Thymus (tissue), 11 donors: Measurements from ENCODE around the gene PBX3. TPM values are rescaled to one million over a fixed set of nuclear protein-coding genes. Genes with fewer than 3 reads are reported as not detected.
A peak's percentile ranks its signal among the peaks of the same experiment; 100 is the strongest.

Source experiments
- DNase-seq, 9 donors: peaks; one replicate each; pipeline ENCODE4 v3.0.0-alpha.2; 2013; ENCODE audit warnings: low spot score in 9 of 9, low read depth in 6 of 9, missing footprints in 1 of 9
- H3K27ac ChIP-seq, 2 donors: one replicate each; pipeline ENCODE4 v1.5.1; 2013; ENCODE audit warnings: control low read depth in 1 of 2, low read depth in 1 of 2, low read length in 1 of 2, mild to moderate bottlenecking in 1 of 2, moderate library complexity in 1 of 2
- H3K27me3 ChIP-seq, 2 donors: one replicate each; pipeline ENCODE4 v1.5.1; 2013; ENCODE audit warnings: low read length in 1 of 2; ENCODE audit not compliant: control insufficient read depth in 2 of 2, insufficient read depth in 1 of 2
- H3K36me3 ChIP-seq, 2 donors: one replicate each; pipeline ENCODE4 v1.5.1; 2013; ENCODE audit warnings: low read length in 1 of 2, mild to moderate bottlenecking in 1 of 2, moderate library complexity in 1 of 2; ENCODE audit not compliant: control insufficient read depth in 2 of 2, insufficient read depth in 2 of 2
- H3K4me1 ChIP-seq, 2 donors: one replicate each; pipeline ENCODE4 v1.5.1; 2013; ENCODE audit warnings: low read length in 2 of 2; ENCODE audit not compliant: control insufficient read depth in 2 of 2, insufficient read depth in 2 of 2
- H3K4me3 ChIP-seq, 2 donors: one replicate each; pipeline ENCODE4 v1.5.1; 2013; ENCODE audit warnings: low read length in 2 of 2, control low read depth in 1 of 2, mild to moderate bottlenecking in 1 of 2
- H3K9me3 ChIP-seq, 2 donors: one replicate each; pipeline ENCODE4 v1.5.1; 2013; ENCODE audit warnings: low read length in 1 of 2, mild to moderate bottlenecking in 1 of 2; ENCODE audit not compliant: control insufficient read depth in 2 of 2, insufficient read depth in 1 of 2
- WGBS: extraction: QIAGEN DNeasy Blood & Tissue Kit; methylation state at CpG from one replicate; pipeline ENCODE4 v1.1.7; 2013; 5-methylcytosine and 5-hydroxymethylcytosine counted together
- polyA plus RNA-seq: library from polyadenylated mRNA; stranded (reverse); fragments of 200-250 nt; gene quantifications from one replicate; pipeline ENCODE4 v1.2.3, GENCODE V29; 2013
- total RNA-seq: library from RNA; stranded (reverse); fragments of 120-200 nt; gene quantifications from one replicate; pipeline ENCODE4 v1.2.4, GENCODE V29; 2013
- donor health status: healthy.

PBX3 gene
- total and polyA plus RNA-seq, 2 donors, result 16.2 to 21.4 TPM

GRCh38 chr9:125914411-125914810, 167.2 kb downstream of the PBX3 start:
- DNase-seq, result no peak
- H3K9me3 ChIP-seq, result no peaks in the 10 kb centered on the region
- H3K36me3 ChIP-seq, result no peaks in the 10 kb centered on the region
- no peak overlapping the region for H3K27ac ChIP-seq
- no peaks in the 10 kb centered on the region for H3K4me1 ChIP-seq
- WGBS, result 99% methylated on average over 1 of the region's 1 CpG
- H3K27me3 ChIP-seq, result no peaks in the 10 kb centered on the region
- H3K4me3 ChIP-seq, result no peak overlapping the region

GRCh38 chr9:125915606-125916005, 168.4 kb downstream of the PBX3 start:
- Histone ChIP-seq H3K4me1 (no peaks in the 10 kb centered on the region), H3K36me3 (no peaks in the 10 kb centered on the region), H3K27me3 (no peaks in the 10 kb centered on the region), H3K4me3 (no peak overlapping the region), H3K27ac (no peak overlapping the region), H3K9me3 (no peaks in the 10 kb centered on the region)
- WGBS, result over 99% methylated on average over 8 of the region's 8 CpGs
- DNase-seq, result no peak

- Histone ChIP-seq H3K36me3 (no peaks in the 10 kb centered on the region), H3K9me3 (no peaks in the 10 kb centered on the region), H3K4me1 (no peaks in the 10 kb centered on the region), H3K4me3 (no peak overlapping the region), H3K27ac (no peak overlapping the region), H3K27me3 (no peaks in the 10 kb centered on the region)
- DNase-seq, result no peak
These were observed 172.4 kb downstream of the PBX3 start for GRCh38 chr9:125919565-125919964.

DNA sequence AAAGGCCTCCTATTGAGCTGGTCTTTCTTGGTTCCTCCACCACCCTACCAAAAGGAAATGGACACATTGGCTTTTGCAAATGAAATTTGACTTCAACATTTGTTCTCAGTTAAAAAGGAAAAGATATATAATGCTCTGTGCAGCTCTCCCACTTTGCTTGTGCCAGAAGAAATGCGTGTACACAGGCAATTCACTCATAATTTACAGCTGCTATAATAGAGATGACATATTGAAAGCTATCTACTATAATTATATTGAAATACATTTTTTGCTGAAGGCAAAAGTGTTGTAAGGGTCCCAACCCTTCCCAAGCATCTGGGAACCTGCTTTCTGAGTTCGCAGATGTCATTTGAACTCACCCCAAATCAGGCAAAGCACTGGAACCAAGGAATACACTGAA, 173.2 kb downstream of the PBX3 start:
- WGBS, result over 99% methylated on average over 2 of the region's 2 CpGs
- no peak overlapping the region for H3K27ac ChIP-seq
- H3K4me3 ChIP-seq, result no peak overlapping the region
- no peaks in the 10 kb centered on the region for H3K9me3 ChIP-seq
- H3K27me3 ChIP-seq, result no peaks in the 10 kb centered on the region
- no peaks in the 10 kb centered on the region for H3K4me1 ChIP-seq
- no peaks in the 10 kb centered on the region for H3K36me3 ChIP-seq
- DNase-seq, result no peak

DNA sequence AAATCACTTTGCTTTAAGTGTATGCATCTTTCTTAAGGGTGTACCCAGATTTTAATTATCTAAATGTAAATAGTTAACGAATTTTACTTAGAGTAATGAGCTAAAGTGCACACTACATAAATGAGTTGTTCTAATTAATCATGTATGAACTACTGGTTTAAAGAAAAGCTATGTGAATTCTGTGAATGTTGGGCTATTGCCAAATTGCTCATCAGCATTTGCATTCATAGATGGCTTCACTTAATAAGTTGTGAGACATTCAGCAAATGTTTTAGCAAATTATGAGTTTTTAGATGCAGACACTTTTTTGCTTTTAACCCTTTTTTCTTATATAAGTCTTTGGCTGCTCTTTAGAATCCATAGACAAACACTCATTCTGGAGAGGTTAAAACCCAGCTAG, 175.7 kb downstream of the PBX3 start:
- Histone ChIP-seq H3K9me3 (no peaks in the 10 kb centered on the region), H3K27ac (no peak overlapping the region), H3K36me3 (no peaks in the 10 kb centered on the region), H3K4me3 (no peak overlapping the region), H3K4me1 (no peaks in the 10 kb centered on the region), H3K27me3 (no peaks in the 10 kb centered on the region)
- WGBS, result 94% methylated on average over 1 of the region's 1 CpG
- no peak for DNase-seq

- H3K36me3 ChIP-seq, result no peaks in the 10 kb centered on the region
- no peak overlapping the region for H3K27ac ChIP-seq
- no peaks in the 10 kb centered on the region for H3K27me3 ChIP-seq
- no peak for DNase-seq
- WGBS, result 98% methylated on average over 4 of the region's 4 CpGs
- H3K4me1 ChIP-seq, result no peaks in the 10 kb centered on the region
- no peaks in the 10 kb centered on the region for H3K9me3 ChIP-seq
- no peak overlapping the region for H3K4me3 ChIP-seq
These were observed 177.2 kb downstream of the PBX3 start for GRCh38 chr9:125924351-125924750.

GRCh38 chr9:125926936-125927335, 179.8 kb downstream of the PBX3 start:
- WGBS, result 97% methylated on average over 1 of the region's 1 CpG
- no peak overlapping the region for H3K27ac ChIP-seq

GRCh38 chr9:125929846-125930245, 182.7 kb downstream of the PBX3 start:
- WGBS, result 74% methylated on average over 2 of the region's 2 CpGs
- Histone ChIP-seq H3K4me3 (no peak overlapping the region), H3K9me3 (no peaks in the 10 kb centered on the region), H3K27ac (no peak overlapping the region), H3K27me3 (no peaks in the 10 kb centered on the region), H3K4me1 (no peaks in the 10 kb centered on the region), H3K36me3 (peaks cover 0 to 3% of the 10 kb centered on the region in 2 donors)
- DNase-seq, result no peak

More at GRCh38 chr9:125926936-125927335, 179.8 kb downstream of the PBX3 start:
- Histone ChIP-seq H3K9me3 (no peaks in the 10 kb centered on the region), H3K27me3 (no peaks in the 10 kb centered on the region), H3K4me1 (no peaks in the 10 kb centered on the region), H3K4me3 (no peak overlapping the region), H3K36me3 (peaks cover 0 to 3% of the 10 kb centered on the region in 2 donors)
- no peak for DNase-seq

DNA sequence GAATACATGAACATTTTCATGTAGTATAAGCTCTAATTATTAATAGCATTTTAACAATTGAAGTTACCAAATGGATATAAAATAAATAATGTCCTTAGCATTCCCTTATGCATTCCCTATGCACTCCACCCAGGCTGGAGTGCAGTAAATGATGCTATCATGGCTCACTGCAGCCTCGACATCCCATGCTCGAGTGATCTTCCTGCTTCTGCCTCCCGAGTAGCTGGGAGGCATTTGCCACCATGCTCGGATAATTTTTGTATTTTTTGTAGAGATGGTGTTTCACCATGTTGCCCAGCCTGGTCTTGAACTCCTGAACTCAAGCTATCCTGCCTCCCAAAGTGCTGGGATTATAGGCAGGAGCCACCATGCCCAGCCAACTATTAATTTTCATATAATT, 184.0 kb downstream of the PBX3 start:
- Histone ChIP-seq H3K36me3 (peaks cover 0 to 6% of the 10 kb centered on the region in 2 donors), H3K4me3 (no peak overlapping the region), H3K4me1 (no peaks in the 10 kb centered on the region), H3K9me3 (no peaks in the 10 kb centered on the region), H3K27ac (no peak overlapping the region), H3K27me3 (no peaks in the 10 kb centered on the region)
- WGBS, result 96% methylated on average over 4 of the region's 4 CpGs
- no peak for DNase-seq

GRCh38 chr9:125932012-125932411, 184.8 kb downstream of the PBX3 start:
- WGBS, result 94% methylated on average over 5 of the region's 5 CpGs

More at GRCh38 chr9:125932012-125932411, 184.8 kb downstream of the PBX3 start:
- H3K4me1 ChIP-seq, result no peaks in the 10 kb centered on the region
- H3K36me3 ChIP-seq, result peaks cover 0 to 6% of the 10 kb centered on the region in 2 donors
- no peak overlapping the region for H3K4me3 ChIP-seq
- no peaks in the 10 kb centered on the region for H3K27me3 ChIP-seq
- no peaks in the 10 kb centered on the region for H3K9me3 ChIP-seq
- DNase-seq, result peak in 1 of 9 donors; percentile 10
- H3K27ac ChIP-seq, result no peak overlapping the region
